ENCODE measurements around the gene ADAMTS2.

DNA sequence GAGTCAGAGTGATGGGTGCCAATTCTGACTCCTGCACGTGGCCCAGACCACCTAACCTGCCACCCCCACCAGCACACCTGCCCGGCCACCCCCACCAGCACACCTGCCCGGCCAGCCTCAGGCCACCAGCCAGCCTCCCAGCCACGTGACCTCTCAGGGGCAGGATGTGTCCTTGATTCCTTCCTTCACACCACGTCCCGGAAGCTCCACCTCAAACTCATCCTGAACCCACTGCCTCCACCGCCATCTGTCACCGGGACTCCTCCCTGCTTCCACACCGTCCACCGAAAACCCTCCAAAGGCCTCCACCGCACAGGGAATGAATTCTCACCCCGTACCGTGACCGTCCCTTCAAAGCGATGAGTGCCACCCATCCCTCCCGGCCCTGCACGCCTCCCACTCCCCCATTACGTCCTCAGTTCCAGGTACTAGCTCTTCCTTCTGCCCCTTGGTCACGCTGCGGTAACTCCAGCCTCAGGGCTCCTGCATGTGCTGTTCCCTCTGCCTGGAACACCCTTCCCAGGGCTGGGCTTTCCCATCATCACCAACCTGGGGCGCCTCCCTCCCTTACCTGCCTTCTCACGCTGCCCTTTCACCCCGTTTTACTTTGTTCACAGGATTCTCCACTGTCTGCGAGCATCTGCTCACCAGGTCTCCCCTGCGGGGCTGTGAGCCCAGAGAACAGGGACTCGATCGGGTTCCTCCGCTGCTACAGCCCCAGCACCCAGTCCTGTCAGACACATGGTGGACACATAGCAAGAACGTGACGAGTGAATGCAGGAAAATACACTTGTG lies 82.9 kb downstream of the ADAMTS2 start:
- TF ChIP-seq, protein P1, sequence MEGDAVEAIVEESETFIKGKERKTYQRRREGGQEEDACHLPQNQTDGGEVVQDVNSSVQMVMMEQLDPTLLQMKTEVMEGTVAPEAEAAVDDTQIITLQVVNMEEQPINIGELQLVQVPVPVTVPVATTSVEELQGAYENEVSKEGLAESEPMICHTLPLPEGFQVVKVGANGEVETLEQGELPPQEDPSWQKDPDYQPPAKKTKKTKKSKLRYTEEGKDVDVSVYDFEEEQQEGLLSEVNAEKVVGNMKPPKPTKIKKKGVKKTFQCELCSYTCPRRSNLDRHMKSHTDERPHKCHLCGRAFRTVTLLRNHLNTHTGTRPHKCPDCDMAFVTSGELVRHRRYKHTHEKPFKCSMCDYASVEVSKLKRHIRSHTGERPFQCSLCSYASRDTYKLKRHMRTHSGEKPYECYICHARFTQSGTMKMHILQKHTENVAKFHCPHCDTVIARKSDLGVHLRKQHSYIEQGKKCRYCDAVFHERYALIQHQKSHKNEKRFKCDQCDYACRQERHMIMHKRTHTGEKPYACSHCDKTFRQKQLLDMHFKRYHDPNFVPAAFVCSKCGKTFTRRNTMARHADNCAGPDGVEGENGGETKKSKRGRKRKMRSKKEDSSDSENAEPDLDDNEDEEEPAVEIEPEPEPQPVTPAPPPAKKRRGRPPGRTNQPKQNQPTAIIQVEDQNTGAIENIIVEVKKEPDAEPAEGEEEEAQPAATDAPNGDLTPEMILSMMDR (IDR thresholded peaks at IDR 0.05) = no peak
- no peak for TF ChIP-seq POLR2A (IDR thresholded peaks at IDR 0.05)
